Keratinocyte (primary cell): ENCODE results near the gene RASGEF1C. TPM values are rescaled to one million over a fixed set of nuclear protein-coding genes. Genes with fewer than 3 reads are reported as not detected.

Experiments used
- DNase-seq: peaks from one replicate; pipeline ENCODE4 v3.0.0-alpha.2; 2011; ENCODE audit warnings: low read depth, missing footprints, low spot score
- FAIRE-seq: peaks from 2 replicates; lab custom pipeline; 2011; peaks lifted over from hg19 to GRCh38; lab: Jason Lieb, UNC
- H2AFZ ChIP-seq: 2 replicates; pipeline ENCODE4 v1.6.0; 2012; ENCODE audit warnings: low read length, control low read depth, inconsistent platforms; ENCODE audit not compliant: control insufficient read depth
- H3K27ac ChIP-seq: 2 replicates; pipeline ENCODE4 v1.5.1; 2011; ENCODE audit warnings: low read length; ENCODE audit not compliant: control insufficient read depth, insufficient read depth
- H3K27me3 ChIP-seq: 3 replicates; pipeline ENCODE4 v1.6.0; 2011; ENCODE audit warnings: low read length; ENCODE audit not compliant: control insufficient read depth, insufficient read depth; ENCODE audit errors: extremely low read depth
- H3K36me3 ChIP-seq, 2 experiments: 2 replicates in 1 of 2; 3 replicates in 1 of 2; pipeline ENCODE4 v1.5.1; 2011; ENCODE audit warnings: low read length in 2 of 2, mild to moderate bottlenecking in 1 of 2; ENCODE audit not compliant: control insufficient read depth in 2 of 2, insufficient read depth in 2 of 2; ENCODE audit errors: extremely low read depth in 1 of 2
- H3K4me1 ChIP-seq: 3 replicates; pipeline ENCODE4 v1.5.1; 2011; ENCODE audit warnings: low read length; ENCODE audit not compliant: control insufficient read depth, insufficient read depth; ENCODE audit errors: extremely low read depth
- H3K4me2 ChIP-seq: 3 replicates; pipeline ENCODE4 v1.6.0; 2011; ENCODE audit warnings: low read depth, low read length; ENCODE audit not compliant: control insufficient read depth, insufficient read depth; ENCODE audit errors: extremely low read depth
- H3K4me3 ChIP-seq, 3 experiments: fragments of 200-600 bp in 1 of 3; sonication (generic) in 1 of 3; 2 replicates in 2 of 3; 3 replicates in 1 of 3; pipeline ENCODE4 v1.5.1; 2011 to 2016; ENCODE audit warnings: low read length in 3 of 3, mild to moderate bottlenecking in 3 of 3, control low read depth in 2 of 3, inconsistent platforms in 1 of 3, low read depth in 1 of 3, mixed read lengths in 1 of 3, mixed run types in 1 of 3, moderate library complexity in 1 of 3; ENCODE audit not compliant: control insufficient read depth in 2 of 3, insufficient read depth in 2 of 3; ENCODE audit errors: extremely low read depth in 1 of 3
- H3K79me2 ChIP-seq: 2 replicates; pipeline ENCODE4 v1.6.0; 2012; ENCODE audit warnings: low read length; ENCODE audit not compliant: control insufficient read depth, insufficient read depth
- H3K9ac ChIP-seq: 3 replicates; pipeline ENCODE4 v1.6.0; 2011; ENCODE audit warnings: low read length; ENCODE audit not compliant: control insufficient read depth, insufficient read depth; ENCODE audit errors: extremely low read depth
- H3K9me1 ChIP-seq: 3 replicates; pipeline ENCODE4 v1.6.0; 2011; ENCODE audit warnings: low read length; ENCODE audit not compliant: control insufficient read depth, insufficient read depth; ENCODE audit errors: extremely low read depth
- H3K9me3 ChIP-seq: 2 replicates; pipeline ENCODE4 v1.5.1; 2012; ENCODE audit warnings: low read depth, low read length; ENCODE audit not compliant: control insufficient read depth
- H4K20me1 ChIP-seq: 3 replicates; pipeline ENCODE4 v1.6.0; 2011; ENCODE audit warnings: low read length; ENCODE audit not compliant: control insufficient read depth, insufficient read depth; ENCODE audit errors: extremely low read depth
- CTCF ChIP-seq, 3 experiments: IDR thresholded peaks in 1 of 3; conservative IDR thresholded peaks in 1 of 3; optimal IDR thresholded peaks in 1 of 3; 2 replicates in 2 of 3; 3 replicates in 1 of 3; pipeline versions ENCODE3 to v1.5.1; 2011; ENCODE audit warnings: low read length in 3 of 3, mild to moderate bottlenecking in 3 of 3, moderate library complexity in 2 of 3, control low read depth in 1 of 3, inconsistent platforms in 1 of 3; ENCODE audit not compliant: insufficient read depth in 2 of 3; ENCODE audit errors: extremely low read depth in 1 of 3
- EZH2 ChIP-seq: IDR thresholded peaks from one replicate; pipeline ENCODE4 v1.6.1; 2012; ENCODE audit warnings: inconsistent platforms, mild to moderate bottlenecking, low read length, moderate library complexity
- dilution Hi-C: fragments of 300-500 bp; cut with MboI; formaldehyde crosslinking; loops from one replicate; pipeline ENCODE4 v1.7.0; 2020; ENCODE audit warnings: low sequenced_read_pairs; ENCODE audit not compliant: extremely low pct_ligation_motif_present
- polyA plus RNA-seq, 5 experiments: library from polyadenylated mRNA; depleted of rRNA in 3 of 5; stranded (reverse) in 3 of 5; stranded (forward) in 1 of 5; unstranded in 1 of 5; fragments of >200 nt; gene quantifications; 1 replicate in 1 of 5; 2 replicates in 3 of 5; 3 replicates in 1 of 5; pipeline versions ENCODE4 v1.2.1 to v1.2.3, GENCODE V29; 2011 to 2012; ENCODE audit warnings: missing spikeins in 2 of 5, low read depth in 1 of 5, low replicate concordance in 1 of 5

RASGEF1C gene
- polyA plus RNA-seq, 1 donor (not counting 4 experiments of a cell fraction or from before 2014, with no cell fraction given), result not detected

- no peak overlapping the region for H3K27ac ChIP-seq
- H3K9ac ChIP-seq, result no peak overlapping the region
- no peak overlapping the region for H3K4me2 ChIP-seq
- H2AFZ ChIP-seq, result no peak overlapping the region
- no peaks in the 10 kb centered on the region for H4K20me1 ChIP-seq
- no peaks in the 10 kb centered on the region for H3K4me1 ChIP-seq
- TF ChIP-seq EZH2, result no peak
- TF ChIP-seq CTCF (optimal IDR thresholded peaks at IDR 0.05 in 1 of 3, IDR thresholded peaks at IDR 0.05 in 1 of 3, conservative IDR thresholded peaks at IDR 0.05 in 1 of 3; ENCODE audit: extremely low read depth in 1 of 3, insufficient read depth in 2 of 3, low read length in 3 of 3), result no peak
- no peaks in the 10 kb centered on the region for H3K36me3 ChIP-seq
- H3K27me3 ChIP-seq, result no peaks in the 10 kb centered on the region
- FAIRE-seq, result no peak
- no peaks in the 10 kb centered on the region for H3K79me2 ChIP-seq
- H3K4me3 ChIP-seq, result no peak overlapping the region
- no peaks in the 10 kb centered on the region for H3K9me1 ChIP-seq
- dilution Hi-C loops, result no loop called here
- no peaks in the 10 kb centered on the region for H3K9me3 ChIP-seq
- no peak for DNase-seq
Observed at GRCh38 chr5:180084638-180085561, 124.1 kb downstream of the RASGEF1C start.

GRCh38 chr5:180083529-180084060, 125.4 kb downstream of the RASGEF1C start:
- H4K20me1 ChIP-seq, result no peaks in the 10 kb centered on the region
- H3K27me3 ChIP-seq, result no peaks in the 10 kb centered on the region
- no peak overlapping the region for H3K4me3 ChIP-seq
- H3K79me2 ChIP-seq, result no peaks in the 10 kb centered on the region
- dilution Hi-C loops, result no loop called here
- no peak overlapping the region for H3K4me2 ChIP-seq
- H3K9me3 ChIP-seq, result no peaks in the 10 kb centered on the region
- no peaks in the 10 kb centered on the region for H3K4me1 ChIP-seq
- no peaks in the 10 kb centered on the region for H3K36me3 ChIP-seq
- H3K9me1 ChIP-seq, result no peaks in the 10 kb centered on the region
- TF ChIP-seq EZH2, result no peak
- TF ChIP-seq CTCF (optimal IDR thresholded peaks at IDR 0.05 in 1 of 3, IDR thresholded peaks at IDR 0.05 in 1 of 3, conservative IDR thresholded peaks at IDR 0.05 in 1 of 3; ENCODE audit: extremely low read depth in 1 of 3, insufficient read depth in 2 of 3, low read length in 3 of 3), result no peak
- no peak overlapping the region for H3K9ac ChIP-seq
- FAIRE-seq, result no peak
- DNase-seq, result no peak
- H3K27ac ChIP-seq, result no peak overlapping the region
- no peak overlapping the region for H2AFZ ChIP-seq
